ENCODE results near the gene FARSB. TPM values are rescaled to one million over a fixed set of nuclear protein-coding genes. Genes with fewer than 3 reads are reported as not detected.
A peak's percentile ranks its signal among the peaks of the same experiment; 100 is the strongest.

Gene FARSB
- polyA plus RNA-seq, 1 donor: 30.3 TPM

DNA sequence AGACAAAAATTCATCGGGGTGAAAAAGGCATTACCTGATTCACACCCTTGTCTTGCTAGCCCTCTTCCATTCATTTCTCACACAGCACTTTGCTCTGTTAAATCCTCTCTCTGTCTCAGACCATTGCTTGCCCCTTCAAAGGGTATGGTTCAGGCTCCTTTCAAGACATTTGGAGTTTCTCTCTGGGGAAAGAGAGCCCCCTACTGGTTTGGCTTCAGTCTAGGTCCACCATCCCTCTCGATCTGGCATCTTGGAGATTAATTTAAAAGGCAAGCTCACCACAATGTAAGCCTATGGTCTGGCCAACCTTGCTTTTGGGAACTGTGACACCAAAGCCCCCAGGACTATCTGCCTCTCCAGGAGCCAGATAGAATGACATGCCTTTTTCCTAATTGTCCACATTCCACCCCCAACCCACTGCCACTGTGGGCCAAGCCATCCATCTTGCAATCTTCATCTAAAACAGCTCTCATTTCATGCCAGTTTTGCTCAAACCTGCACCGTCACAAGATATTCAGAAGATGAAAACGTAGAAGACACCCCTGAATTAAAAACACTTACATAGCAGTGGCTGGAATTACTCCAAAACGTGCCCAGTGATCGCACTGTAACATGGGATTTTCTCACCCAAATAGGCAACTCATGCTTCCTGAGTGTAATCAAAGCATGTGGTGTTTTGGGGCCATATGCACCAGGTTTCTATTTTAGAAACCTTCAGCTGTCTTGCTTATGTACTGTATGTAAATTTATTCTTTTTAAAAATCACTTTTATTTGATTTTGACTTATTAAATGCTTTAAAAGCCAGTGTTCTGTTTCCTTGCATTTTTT, 93.9 kb downstream of the FARSB start:
- peak; percentile 85 for DNase-seq

DNA sequence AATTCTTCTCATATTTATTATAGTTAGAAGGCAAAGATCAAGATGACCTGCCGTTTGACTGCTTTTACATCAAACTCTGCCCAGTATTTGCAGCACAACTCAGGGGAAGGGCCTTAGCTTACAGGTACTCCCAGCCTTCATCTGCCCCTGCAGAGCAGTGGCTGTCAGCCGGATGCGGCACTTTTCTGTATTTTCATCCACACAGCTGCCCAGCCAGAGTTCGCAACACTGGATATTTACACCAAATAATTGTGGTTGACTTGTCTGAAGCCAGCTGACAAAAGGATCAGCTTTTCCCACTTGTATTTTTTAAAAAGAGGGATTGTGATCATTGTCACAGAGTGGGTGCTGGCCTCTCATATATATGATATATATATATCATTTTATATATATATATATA, 94.7 kb downstream of the FARSB start:
- DNase-seq: no peak

- DNase-seq: no peak
Observed at GRCh38 chr2:222554517-222554916, 101.4 kb downstream of the FARSB start.

GRCh38 chr2:222548992-222549391, 106.9 kb downstream of the FARSB start:
- no peak for DNase-seq

DNA sequence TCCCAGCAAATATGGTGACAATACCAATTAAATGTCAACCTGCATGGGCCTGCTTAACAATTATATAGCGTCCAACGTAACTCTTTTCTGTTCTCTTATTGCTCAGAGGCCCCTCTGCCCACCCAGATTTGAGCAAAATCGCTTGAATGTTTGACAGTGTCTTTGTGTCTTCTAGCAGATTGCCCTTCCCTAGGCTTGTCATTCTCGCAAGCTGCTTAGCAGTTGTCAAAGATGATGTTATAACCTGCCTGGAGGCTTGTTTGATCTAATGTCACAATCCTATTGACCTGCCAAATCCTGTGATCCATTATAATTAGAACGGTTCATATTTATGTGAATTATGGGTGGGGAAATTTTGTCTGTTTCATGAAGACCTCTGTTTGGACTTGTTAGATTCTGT, 108.8 kb downstream of the FARSB start:
- no peak for DNase-seq

DNA sequence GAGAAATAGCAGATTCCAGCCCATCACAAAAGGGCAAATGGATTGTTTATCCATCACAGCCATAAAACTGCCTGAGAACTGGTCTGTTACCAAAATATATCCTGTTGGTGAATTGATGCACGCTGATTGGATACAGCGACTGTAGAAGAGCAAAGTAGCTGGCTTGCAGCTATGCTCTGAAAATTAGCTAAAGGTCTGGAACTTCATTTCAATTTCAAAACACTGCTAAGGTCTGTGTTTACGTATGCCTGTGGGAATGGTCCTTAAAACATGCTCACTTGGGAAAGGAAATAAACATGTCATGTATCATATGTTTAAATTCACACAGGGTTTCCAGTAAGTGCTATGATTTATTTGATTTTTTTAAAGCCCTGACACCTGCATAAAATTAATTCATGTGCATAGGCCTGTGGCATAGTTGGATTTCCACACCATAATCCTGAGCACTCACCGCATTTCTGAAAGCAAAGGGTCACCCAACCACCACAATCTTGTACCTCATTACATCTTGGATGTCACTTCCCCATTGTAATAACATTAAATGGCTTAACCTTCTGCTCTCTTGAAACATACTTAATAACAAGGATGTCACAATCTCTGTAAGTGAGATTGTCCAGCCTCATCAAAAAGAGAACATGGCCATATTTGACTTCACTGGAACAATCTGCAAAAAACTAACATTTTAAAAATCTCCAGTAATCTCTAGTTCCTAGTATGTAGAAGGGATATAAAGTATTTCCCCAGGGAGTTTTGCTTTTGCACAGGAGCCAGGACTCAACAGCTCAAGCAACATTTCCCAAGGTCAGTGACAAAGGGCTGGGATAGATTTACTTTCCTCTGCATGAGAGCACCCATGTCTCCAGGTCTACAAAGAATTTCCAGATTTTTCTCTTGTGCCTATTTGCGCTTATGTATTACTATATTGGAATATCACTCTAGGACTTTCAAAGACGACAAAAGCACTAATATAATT, 109.8 kb downstream of the FARSB start:
- DNase-seq: peak; percentile 35

- DNase-seq: no peak
Observed at GRCh38 chr2:222544661-222545060, 111.2 kb downstream of the FARSB start.

- DNase-seq: no peak
Observed at GRCh38 chr2:222538535-222538934, 117.4 kb downstream of the FARSB start.

GRCh38 chr2:222535477-222535876, 120.4 kb downstream of the FARSB start:
- no peak for DNase-seq

DNA sequence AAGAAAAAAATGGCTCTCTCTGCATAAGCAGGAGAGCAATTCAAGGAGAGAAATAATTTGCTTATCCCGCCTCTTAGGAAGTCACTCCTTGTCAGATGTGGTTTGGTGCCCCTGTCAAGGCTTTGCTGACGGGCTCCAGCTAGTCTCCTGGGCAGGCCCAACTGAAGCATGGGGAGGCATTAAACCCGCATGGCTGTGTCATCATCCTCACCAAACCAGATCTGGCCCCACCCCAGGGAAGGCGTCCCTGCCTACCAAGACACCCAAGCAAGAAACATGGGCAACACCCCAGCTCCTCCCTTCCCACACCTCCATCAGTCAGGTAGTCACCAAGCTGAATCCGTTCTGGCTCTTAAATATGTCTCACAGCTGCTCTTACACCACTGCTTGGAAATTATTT, 123.6 kb downstream of the FARSB start:
- DNase-seq: no peak

DNA sequence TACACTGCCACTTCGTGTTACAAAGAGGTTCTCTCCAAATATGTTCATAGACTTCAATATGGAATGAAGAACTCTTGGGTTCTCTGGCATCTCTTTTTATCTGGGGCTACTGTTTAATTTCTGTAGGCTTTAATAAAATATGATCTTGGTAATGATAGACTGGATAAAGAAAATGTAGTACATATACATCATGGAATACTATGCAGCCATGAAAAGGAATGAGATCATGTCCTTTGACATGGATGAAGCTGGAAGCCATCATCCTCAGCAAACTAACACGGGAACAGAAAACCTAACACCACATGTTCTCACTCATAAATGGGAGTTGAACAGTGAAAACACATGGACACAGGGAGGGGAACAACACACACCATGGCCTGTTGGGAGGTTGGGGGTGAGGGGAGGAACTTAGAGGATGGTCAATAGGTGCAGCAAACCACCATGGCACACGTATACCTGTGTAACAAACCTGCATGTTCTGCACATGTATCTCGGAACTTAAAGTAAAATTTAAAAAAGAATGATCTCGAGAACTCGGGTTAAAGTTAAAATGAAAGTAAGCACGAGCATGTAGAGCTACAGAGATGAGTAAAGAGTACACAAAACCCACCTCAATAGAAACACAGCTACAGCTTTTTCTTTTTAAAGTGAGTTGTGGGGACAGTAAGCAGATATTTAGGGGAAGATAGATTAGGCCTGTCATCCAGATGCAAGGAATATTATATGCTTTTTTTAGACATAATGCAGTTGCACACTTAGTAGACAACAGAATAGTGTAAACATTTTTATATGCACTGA, 129.2 kb downstream of the FARSB start:
- DNase-seq: no peak

DNA sequence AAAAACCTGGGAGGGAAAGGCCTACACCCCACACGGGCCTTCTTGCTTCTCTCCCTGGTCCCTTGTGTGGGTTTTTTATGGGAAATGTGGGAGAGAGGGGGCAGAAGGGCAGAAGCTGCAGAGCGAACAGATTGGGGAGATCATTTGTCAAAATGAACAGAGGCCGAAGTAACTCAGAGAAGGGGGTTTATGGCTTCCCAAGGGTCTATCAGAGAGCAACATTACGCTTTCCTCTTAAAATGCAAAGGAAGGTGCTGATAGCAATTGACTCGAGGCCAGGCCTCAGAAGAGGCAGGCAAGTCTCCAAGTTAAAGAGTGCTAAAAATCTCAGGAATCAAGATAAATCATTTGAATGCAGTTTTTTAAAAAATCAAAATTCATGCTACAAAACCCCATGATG, 130.1 kb downstream of the FARSB start:
- DNase-seq: peak; percentile 47

- no peak for DNase-seq
Observed at GRCh38 chr2:222523783-222524544, 131.9 kb downstream of the FARSB start.

GRCh38 chr2:222522082-222522481, 133.8 kb downstream of the FARSB start:
- no peak for DNase-seq

GRCh38 chr2:222521099-222521498, 134.8 kb downstream of the FARSB start:
- no peak for DNase-seq

Other genes starting within 250 kb of the FARSB start
- 17.4 TPM for gene SGPP2, start 231.5 kb downstream of the FARSB start, polyA plus RNA-seq (ENCODE audit: insufficient read length)
- 0.27 TPM for gene MOGAT1, start 15.6 kb upstream of the FARSB start, polyA plus RNA-seq (ENCODE audit: insufficient read length)
- gene ACSL3, start 204.9 kb upstream of the FARSB start, polyA plus RNA-seq (ENCODE audit: insufficient read length): 70.5 TPM